ENCODE measurements around the gene CDH13. TPM values are rescaled to one million over a fixed set of nuclear protein-coding genes. Genes with fewer than 3 reads are reported as not detected.
"Not testable (repeated sequence)": the region's sequence is repeated elsewhere in the genome, so short reads cannot be mapped to it uniquely, and the experiment has no call there.

CDH13 gene
- total and polyA plus RNA-seq, 5 donors = 20.7 to 123 (median 93.6) TPM

DNA sequence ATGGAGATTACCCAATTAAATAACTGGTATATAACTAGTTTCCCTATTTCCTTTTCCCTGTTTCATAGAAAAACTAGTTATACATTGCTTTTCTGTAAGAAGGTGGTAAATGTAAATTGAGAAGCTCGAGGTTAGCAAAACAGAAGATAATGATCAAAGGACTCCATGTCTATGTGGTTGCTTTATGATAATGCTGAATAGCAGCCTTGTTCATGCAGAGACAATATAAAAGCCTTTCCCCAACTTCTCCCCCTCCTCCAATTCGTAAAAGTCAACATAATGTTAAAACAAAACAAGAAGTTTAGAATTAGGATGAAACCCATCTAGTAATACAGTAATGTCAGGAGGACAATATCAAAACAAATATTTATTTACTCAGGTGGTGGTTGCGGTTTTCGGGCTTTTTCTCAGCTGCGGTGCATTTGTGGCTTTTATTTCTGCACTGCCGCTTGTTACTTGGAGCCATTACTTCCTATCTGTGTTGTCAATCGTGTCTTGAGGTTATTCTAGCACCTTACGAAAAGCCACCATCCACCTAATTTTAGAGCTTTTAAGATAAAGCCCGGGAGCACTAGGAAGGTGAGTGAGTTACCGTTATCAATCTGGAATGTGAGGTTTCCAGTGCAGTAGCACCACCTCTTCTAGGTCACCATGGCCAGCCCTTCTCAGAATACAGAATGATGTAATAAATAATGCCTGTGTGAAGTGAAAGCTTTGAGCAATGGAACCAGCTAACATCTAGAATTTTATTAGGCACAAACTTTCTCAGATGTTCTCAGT, 297.5 kb downstream of the CDH13 start:
- Histone ChIP-seq H3K27me3 (ENCODE audit: control insufficient read depth, insufficient read depth) (no peaks in the 10 kb centered on the region), H3K4me3 (ENCODE audit: low read length) (no peak overlapping the region), H3K4me1 (ENCODE audit: control insufficient read depth, insufficient read depth, low read length) (no peaks in the 10 kb centered on the region), H3K9me3 (ENCODE audit: control insufficient read depth, low read length) (no peaks in the 10 kb centered on the region), H3K27ac (ENCODE audit: low read length) (no peak overlapping the region)
- DNase-seq (no peak), ATAC-seq (no peak)
- intact Hi-C loops (cut with DNase I) = no loop called here
- WGBS = 52% methylated on average over 10 of the region's 10 CpGs

DNA sequence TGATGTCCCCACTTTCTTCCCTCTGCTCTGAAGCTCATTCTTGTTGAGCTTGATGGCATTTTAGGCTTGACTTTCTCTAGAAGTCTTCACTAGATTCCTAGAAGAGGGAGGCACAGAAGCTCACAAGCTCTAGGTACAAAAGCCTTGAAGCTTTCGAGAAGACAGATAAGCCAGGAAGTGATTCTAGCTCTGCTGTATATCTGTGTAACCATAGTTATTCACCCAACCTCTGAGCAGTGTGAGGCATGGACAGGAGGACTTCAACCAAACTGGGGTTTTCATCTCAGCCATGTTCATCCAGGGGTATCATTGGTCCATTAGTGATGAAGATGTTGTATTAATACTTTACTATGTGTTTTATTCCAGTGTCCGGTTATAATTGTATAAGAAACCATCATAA, 299.7 kb downstream of the CDH13 start:
- ATAC-seq (no peak), DNase-seq (no peak)
- intact Hi-C loops (cut with DNase I) = no loop called here
- Histone ChIP-seq H3K27me3 (ENCODE audit: control insufficient read depth, insufficient read depth) (no peaks in the 10 kb centered on the region), H3K4me1 (ENCODE audit: control insufficient read depth, insufficient read depth, low read length) (no peaks in the 10 kb centered on the region), H3K4me3 (ENCODE audit: low read length) (no peak overlapping the region), H3K9me3 (ENCODE audit: control insufficient read depth, low read length) (no peaks in the 10 kb centered on the region), H3K27ac (ENCODE audit: low read length) (no peak overlapping the region)
- WGBS = 90% methylated on average over 2 of the region's 2 CpGs

DNA sequence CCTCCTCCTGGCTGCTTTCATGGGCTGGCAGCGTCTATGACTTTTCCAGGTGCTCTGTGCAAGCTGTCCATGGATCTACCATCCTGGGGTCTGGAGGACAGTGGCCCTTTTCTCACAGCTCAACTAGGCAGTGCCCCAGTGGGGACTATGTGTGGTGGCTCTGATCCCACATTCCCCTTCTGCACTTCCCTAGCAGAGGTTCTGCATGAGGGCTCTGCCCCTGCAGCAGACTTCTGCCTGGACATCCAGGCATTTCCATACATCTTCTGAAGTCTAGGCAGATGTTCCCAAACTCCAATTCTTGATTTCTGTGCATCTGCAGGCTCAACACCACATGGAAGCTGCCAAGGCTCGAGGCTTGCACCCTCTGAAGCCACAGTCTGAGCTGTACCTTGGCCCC, 307.2 kb downstream of the CDH13 start:
- DNase-seq; H3K4me3 ChIP-seq (ENCODE audit: low read length); H3K27me3 ChIP-seq (ENCODE audit: control insufficient read depth, insufficient read depth); intact Hi-C loops (cut with DNase I); H3K9me3 ChIP-seq (ENCODE audit: control insufficient read depth, low read length); H3K27ac ChIP-seq (ENCODE audit: low read length); H3K4me1 ChIP-seq (ENCODE audit: control insufficient read depth, insufficient read depth, low read length); ATAC-seq: not testable (repeated sequence)
- WGBS = 89% methylated on average over 2 of the region's 2 CpGs

DNA sequence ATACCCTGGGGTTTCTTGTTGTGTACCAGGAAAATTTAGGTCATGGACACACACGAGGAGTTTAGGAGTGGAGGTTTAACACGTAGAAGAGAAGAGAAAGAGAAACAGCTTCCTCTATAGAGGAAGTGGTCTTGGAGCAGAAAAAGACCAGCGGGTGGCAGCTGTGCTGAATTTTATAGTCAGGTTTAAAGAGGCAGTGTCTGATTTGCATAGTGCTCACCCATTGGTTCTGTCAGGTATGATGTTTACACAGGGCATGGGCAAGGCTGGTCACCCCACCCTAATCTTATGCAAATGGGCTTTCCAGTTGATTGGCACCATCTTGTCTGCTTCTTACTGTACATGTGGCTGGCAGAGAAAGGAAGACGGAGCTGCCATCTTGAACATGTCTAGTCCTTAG, 309.0 kb downstream of the CDH13 start:
- H3K4me3 ChIP-seq (ENCODE audit: low read length) = no peak overlapping the region
- no peaks in the 10 kb centered on the region for H3K27me3 ChIP-seq (ENCODE audit: control insufficient read depth, insufficient read depth)
- no peak overlapping the region for H3K27ac ChIP-seq (ENCODE audit: low read length)
- DNase-seq (no peak), ATAC-seq (no peak)
- intact Hi-C loops (cut with DNase I) = no loop called here
- 87% methylated on average over 4 of the region's 4 CpGs for WGBS
- no peaks in the 10 kb centered on the region for H3K9me3 ChIP-seq (ENCODE audit: control insufficient read depth, low read length)
- no peaks in the 10 kb centered on the region for H3K4me1 ChIP-seq (ENCODE audit: control insufficient read depth, insufficient read depth, low read length)

DNA sequence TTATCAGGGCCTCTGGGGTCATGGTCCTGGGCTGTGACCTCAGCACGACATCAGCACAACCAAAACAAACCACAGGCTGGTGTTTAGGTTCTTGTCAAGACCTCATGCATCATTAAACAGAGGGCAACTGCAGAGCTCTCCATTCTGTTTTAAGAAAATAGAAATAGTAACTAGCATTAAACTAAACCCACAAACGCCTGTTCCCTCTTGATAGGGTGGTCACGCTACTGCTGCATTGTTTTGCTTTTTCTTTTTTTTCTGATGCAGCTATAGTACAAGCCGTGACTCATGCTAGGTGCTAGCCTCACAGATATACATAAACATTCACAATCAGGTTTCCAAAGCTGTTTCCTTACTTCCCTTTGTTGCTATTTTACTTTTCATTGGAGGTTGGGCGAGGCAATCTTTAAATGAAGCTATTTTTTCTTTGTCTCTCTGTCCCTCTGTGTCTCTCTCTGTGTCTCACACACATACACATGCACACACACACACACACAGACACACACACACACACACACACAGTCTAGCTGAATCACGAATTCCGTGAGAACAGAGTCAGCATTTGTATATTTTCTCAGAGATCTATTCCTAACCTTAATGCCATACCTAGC, 310.3 kb downstream of the CDH13 start:
- Histone ChIP-seq H3K27me3 (ENCODE audit: control insufficient read depth, insufficient read depth) (no peaks in the 10 kb centered on the region), H3K27ac (ENCODE audit: low read length) (no peak overlapping the region), H3K4me1 (ENCODE audit: control insufficient read depth, insufficient read depth, low read length) (no peaks in the 10 kb centered on the region), H3K9me3 (ENCODE audit: control insufficient read depth, low read length) (no peaks in the 10 kb centered on the region), H3K4me3 (ENCODE audit: low read length) (no peak overlapping the region)
- ATAC-seq (peak in 1 of 2 donors; percentile 37), DNase-seq (no peak)
- 56% methylated on average over 7 of the region's 7 CpGs for WGBS
- intact Hi-C loops (cut with DNase I) = no loop called here

DNA sequence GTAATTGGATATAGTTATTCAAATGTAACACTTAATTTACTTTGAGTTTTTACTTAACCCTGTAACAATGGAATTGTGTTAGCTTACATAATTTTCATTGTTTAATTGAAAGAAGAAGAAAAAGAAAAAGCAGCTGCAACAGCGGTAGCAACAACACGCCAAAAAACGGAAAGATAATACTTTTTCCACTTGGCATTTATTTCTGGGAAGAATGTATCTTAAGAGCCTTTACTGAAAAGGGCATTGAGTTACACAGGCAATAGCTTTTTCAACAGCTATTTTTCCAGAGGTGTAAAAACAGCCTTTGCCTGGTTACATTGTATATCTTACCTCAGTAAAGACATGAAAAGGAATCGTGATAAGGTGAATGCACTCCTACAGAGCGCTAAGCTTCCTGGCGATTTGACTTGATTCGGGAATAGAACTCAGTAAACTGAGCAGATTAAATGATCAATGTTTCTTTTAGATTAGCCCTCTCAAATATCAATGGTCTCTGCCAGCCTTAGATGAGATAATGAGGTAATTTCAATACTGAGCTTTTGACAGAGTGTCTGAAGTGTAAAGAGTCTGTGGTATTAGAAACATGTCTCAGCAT, 311.3 kb downstream of the CDH13 start:
- ATAC-seq (no peak), DNase-seq (no peak)
- Histone ChIP-seq H3K9me3 (ENCODE audit: control insufficient read depth, low read length) (no peaks in the 10 kb centered on the region), H3K27ac (ENCODE audit: low read length) (no peak overlapping the region), H3K27me3 (ENCODE audit: control insufficient read depth, insufficient read depth) (no peaks in the 10 kb centered on the region), H3K4me3 (ENCODE audit: low read length) (no peak overlapping the region), H3K4me1 (ENCODE audit: control insufficient read depth, insufficient read depth, low read length) (no peaks in the 10 kb centered on the region)
- intact Hi-C loops (cut with DNase I) = no loop called here
- WGBS = 69% methylated on average over 7 of the region's 7 CpGs

DNA sequence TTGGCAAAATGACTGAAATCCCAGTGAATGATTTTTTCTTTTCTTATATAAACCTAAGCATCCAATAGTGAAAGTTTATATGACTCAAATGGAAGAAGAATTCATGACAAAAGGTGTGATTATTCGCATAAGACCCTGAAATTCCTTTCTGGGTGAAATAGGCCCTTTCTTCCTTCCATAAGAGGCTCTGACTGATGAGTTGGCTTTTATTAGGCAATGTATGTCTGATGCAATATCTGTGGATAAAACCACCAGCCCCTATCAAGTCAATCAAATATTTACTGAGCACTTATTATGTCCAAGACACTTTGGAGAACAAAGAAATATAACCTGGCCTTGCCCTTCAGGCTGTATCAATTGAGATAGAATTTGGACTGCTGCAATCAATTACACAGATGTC, 316.6 kb downstream of the CDH13 start:
- DNase-seq = no peak
- no peaks in the 10 kb centered on the region for H3K27me3 ChIP-seq (ENCODE audit: control insufficient read depth, insufficient read depth)
- intact Hi-C loops (cut with DNase I) = no loop called here
- H3K27ac ChIP-seq (ENCODE audit: low read length) = no peak overlapping the region
- H3K4me1 ChIP-seq (ENCODE audit: control insufficient read depth, insufficient read depth, low read length) = peaks cover 6% of the 10 kb centered on the region
- no peaks in the 10 kb centered on the region for H3K9me3 ChIP-seq (ENCODE audit: control insufficient read depth, low read length)
- no peak overlapping the region for H3K4me3 ChIP-seq (ENCODE audit: low read length)
- no peak for ATAC-seq
- 98% methylated on average over 1 of the region's 1 CpG for WGBS

DNA sequence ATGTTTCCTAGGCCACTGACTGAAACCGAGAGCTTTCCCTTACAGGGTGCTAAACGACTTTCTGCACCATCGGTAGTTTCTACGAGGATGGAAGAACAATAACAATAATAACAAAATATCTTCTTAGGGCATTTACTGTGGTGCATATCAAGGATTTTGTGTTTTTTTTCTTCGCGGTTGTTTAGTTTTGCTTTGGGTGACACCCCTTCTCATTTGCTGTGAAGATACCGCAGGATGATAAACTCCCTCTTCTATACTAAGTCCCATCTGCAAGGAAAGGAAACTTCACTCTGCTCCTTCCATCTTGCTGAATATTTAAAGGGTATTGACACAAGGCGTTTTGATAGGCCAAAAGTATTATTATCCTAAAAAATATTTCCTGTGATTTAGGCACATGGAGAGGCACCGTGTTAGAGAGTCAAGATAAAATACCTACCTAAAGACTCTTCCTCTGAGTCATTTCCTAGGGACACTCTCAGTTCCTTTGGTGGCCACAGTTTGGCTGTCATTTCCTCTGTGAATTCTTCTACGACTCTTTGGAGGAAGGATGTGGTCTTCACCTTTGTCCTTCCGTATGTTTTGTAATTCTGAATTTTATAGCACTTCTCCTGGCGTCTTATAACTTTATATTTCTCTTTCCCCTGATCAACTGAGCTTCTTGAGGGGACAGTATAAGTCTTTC, 318.8 kb downstream of the CDH13 start:
- whole genome bisulfite sequencing = 78% methylated on average over 12 of the region's 12 CpGs
- Histone ChIP-seq H3K27ac (ENCODE audit: low read length) (no peak overlapping the region), H3K4me3 (ENCODE audit: low read length) (no peak overlapping the region), H3K4me1 (ENCODE audit: control insufficient read depth, insufficient read depth, low read length) (peaks cover 6% of the 10 kb centered on the region), H3K9me3 (ENCODE audit: control insufficient read depth, low read length) (no peaks in the 10 kb centered on the region), H3K27me3 (ENCODE audit: control insufficient read depth, insufficient read depth) (no peaks in the 10 kb centered on the region)
- DNase-seq = no peak
- ATAC-seq = no peak
- intact Hi-C loops (cut with DNase I) = no loop called here

DNA sequence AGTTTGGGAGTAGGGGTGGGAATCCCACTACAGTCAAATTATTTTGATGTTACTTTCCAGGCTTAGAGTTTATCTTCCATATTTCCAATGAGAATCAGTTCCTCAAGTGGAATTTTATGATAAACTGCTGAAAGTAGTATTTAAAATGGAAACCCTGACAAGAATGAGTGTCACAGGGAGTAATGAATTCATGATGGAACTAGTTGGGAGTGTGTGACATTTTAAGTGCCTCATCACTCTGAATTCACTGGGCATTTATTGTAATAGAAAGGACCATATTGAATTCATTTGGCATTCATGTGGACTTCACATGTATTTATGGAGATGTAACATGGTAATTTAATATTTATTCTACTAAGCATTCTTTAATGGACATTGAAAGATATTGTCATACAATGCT, 320.9 kb downstream of the CDH13 start:
- no peak for DNase-seq
- Histone ChIP-seq H3K4me3 (ENCODE audit: low read length) (no peak overlapping the region), H3K27me3 (ENCODE audit: control insufficient read depth, insufficient read depth) (no peaks in the 10 kb centered on the region), H3K27ac (ENCODE audit: low read length) (no peak overlapping the region), H3K4me1 (ENCODE audit: control insufficient read depth, insufficient read depth, low read length) (peaks cover 6% of the 10 kb centered on the region), H3K9me3 (ENCODE audit: control insufficient read depth, low read length) (no peaks in the 10 kb centered on the region)
- ATAC-seq = no peak
- intact Hi-C loops (cut with DNase I) = no loop called here

DNA sequence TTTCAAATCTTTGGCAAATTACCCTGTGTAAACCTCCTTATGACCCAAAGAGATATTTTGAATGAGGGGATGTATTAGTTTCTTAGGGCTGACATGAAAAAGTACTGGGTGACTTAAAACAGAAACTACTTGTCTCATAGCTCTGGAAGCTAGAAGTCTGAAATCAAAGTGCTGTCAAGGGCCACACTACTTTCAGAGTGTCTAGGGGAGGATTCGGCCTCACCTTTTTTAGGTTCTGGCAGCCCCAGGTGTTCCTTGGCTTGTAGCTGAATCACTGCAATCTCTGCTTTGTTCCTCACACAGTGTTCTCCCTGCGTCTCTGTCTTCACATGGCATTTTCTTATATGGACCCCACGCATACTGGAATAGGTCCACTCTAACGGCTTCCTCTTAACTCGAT, 322.2 kb downstream of the CDH13 start:
- H3K4me1 ChIP-seq (ENCODE audit: control insufficient read depth, insufficient read depth, low read length) = peaks cover 4% of the 10 kb centered on the region
- no peak for DNase-seq
- 86% methylated on average over 5 of the region's 5 CpGs for WGBS
- H3K4me3 ChIP-seq (ENCODE audit: low read length) = no peak overlapping the region
- no peaks in the 10 kb centered on the region for H3K27me3 ChIP-seq (ENCODE audit: control insufficient read depth, insufficient read depth)
- intact Hi-C loops (cut with DNase I) = no loop called here
- H3K9me3 ChIP-seq (ENCODE audit: control insufficient read depth, low read length) = no peaks in the 10 kb centered on the region
- H3K27ac ChIP-seq (ENCODE audit: low read length) = no peak overlapping the region
- no peak for ATAC-seq

DNA sequence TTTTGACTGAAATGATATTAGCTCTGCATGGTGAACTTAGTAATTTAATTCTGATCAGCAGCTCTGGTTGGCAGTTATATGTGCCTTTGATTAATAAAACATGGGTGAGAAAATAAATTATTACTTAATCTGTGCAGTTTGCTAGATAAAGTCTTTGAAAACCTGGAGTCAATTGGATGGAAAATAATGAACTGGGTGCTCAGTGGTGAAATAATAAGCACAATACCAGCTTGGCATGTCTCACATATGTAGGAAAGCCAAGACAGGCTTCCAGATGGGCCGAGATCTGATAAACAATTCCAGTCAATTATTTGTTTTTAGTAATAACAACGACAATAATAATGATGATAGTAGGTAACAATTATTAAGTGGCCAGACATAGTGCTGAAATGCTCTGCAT, 326.7 kb downstream of the CDH13 start:
- intact Hi-C loops (cut with DNase I) = loop anchor here in 1 of 4 donors (10.0 kb wide), 1 partner anchor 61 kb away; no protein-coding TSS in a partner anchor
- no peak for ATAC-seq

More for the DNA sequence above, 326.7 kb downstream of the CDH13 start:
- no peak for DNase-seq
- Histone ChIP-seq H3K9me3 (ENCODE audit: control insufficient read depth, low read length) (no peaks in the 10 kb centered on the region), H3K27me3 (ENCODE audit: control insufficient read depth, insufficient read depth) (no peaks in the 10 kb centered on the region), H3K27ac (ENCODE audit: low read length) (no peak overlapping the region), H3K4me1 (ENCODE audit: control insufficient read depth, insufficient read depth, low read length) (no peaks in the 10 kb centered on the region), H3K4me3 (ENCODE audit: low read length) (no peak overlapping the region)
- 84% methylated on average over 2 of the region's 2 CpGs for WGBS
